ENCODE data around the gene PITPNM3.

DNA sequence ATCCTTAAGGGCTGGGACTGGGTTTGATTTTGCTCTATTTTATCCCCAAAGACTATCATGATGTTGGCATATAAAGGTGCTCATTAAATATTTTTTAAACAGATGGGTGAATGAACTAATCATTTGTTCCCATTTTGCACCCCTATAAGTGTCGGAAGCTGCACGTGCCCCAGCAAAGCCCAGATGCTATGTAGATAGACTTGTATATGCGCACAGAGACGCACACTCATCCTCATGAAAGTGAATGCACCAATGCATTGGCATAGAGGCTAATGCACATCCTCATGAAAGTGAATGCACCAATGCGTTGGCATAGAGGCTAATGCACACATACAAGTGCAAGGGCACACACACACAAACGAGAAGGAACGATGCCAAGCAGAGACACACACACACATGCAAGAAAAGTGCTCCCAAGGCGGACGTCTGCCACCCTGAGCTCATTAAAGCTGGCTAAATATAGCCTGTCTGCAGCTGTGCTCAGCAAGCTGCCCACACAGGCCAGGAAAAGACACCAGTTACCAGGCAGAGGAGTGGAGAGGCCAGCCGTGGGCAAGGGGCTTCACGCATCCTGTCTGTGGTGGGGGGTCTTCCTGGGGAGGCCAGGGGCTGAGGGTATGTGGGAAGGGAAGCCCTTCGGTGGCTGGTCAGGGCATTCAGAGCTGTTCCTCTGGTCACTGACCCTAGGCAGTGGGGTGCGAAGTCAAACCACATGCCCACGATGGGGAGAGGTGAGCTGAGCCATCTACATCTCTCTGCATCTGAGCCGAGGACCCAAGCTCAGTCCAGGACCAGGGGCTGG, 59.5 kb downstream of the PITPNM3 start:
- no peak for TF ChIP-seq CTCF (IDR thresholded peaks at IDR 0.05; ENCODE audit: poor library complexity, severe bottlenecking)
- TF ChIP-seq EZH2 (IDR thresholded peaks at IDR 0.05; ENCODE audit: borderline replicate concordance, insufficient read depth, low read length, poor library complexity, severe bottlenecking) = no peak
- TF ChIP-seq MXI1 (conservative IDR thresholded peaks at IDR 0.05; ENCODE audit: poor library complexity, severe bottlenecking) = no peak
- TF ChIP-seq RAD21 (conservative IDR thresholded peaks at IDR 0.05) = no peak
- no peak for TF ChIP-seq POLR2AphosphoS5 (IDR thresholded peaks at IDR 0.05)
- no peak for TF ChIP-seq EP300 (conservative IDR thresholded peaks at IDR 0.05; ENCODE audit: poor library complexity, severe bottlenecking)
- TF ChIP-seq REST (IDR thresholded peaks at IDR 0.05; ENCODE audit: borderline replicate concordance) = no peak
- TF ChIP-seq TAF1 (IDR thresholded peaks at IDR 0.05; ENCODE audit: low read depth) = no peak
- TF ChIP-seq SMC3 (conservative IDR thresholded peaks at IDR 0.05; ENCODE audit: poor library complexity) = no peak
